Esophagus (tissue), 2 donors: Measurements from ENCODE around the gene EVA1C. TPM values are rescaled to one million over a fixed set of nuclear protein-coding genes. Genes with fewer than 3 reads are reported as not detected.
"Not testable (repeated sequence)": the region's sequence is repeated elsewhere in the genome, so short reads cannot be mapped to it uniquely, and the experiment has no call there.

ENCODE experiments used
- H3K27ac ChIP-seq, 2 donors: one replicate each; pipeline ENCODE4 v1.5.1; 2013; ENCODE audit warnings: low read depth in 2 of 2, mild to moderate bottlenecking in 2 of 2, inconsistent platforms in 1 of 2, low read length in 1 of 2, moderate library complexity in 1 of 2
- H3K27me3 ChIP-seq, 2 donors: one replicate each; pipeline ENCODE4 v1.6.1; 2013; ENCODE audit warnings: low read length in 2 of 2, control low read depth in 1 of 2, mild to moderate bottlenecking in 1 of 2; ENCODE audit not compliant: insufficient read depth in 2 of 2, control insufficient read depth in 1 of 2
- H3K36me3 ChIP-seq, 2 donors: one replicate each; pipeline ENCODE4 v1.6.1; 2013; ENCODE audit warnings: low read length in 1 of 2; ENCODE audit not compliant: control insufficient read depth in 2 of 2, insufficient read depth in 2 of 2
- H3K4me1 ChIP-seq, 2 donors: one replicate each; pipeline ENCODE4 v1.6.1; 2013; ENCODE audit warnings: low read length in 1 of 2; ENCODE audit not compliant: control insufficient read depth in 2 of 2, insufficient read depth in 2 of 2
- H3K4me3 ChIP-seq, 2 donors: one replicate each; pipeline ENCODE4 v1.5.1; 2013; ENCODE audit warnings: low read length in 2 of 2, mild to moderate bottlenecking in 2 of 2, low read depth in 1 of 2, moderate library complexity in 1 of 2
- H3K9me3 ChIP-seq, 2 donors: one replicate each; pipeline ENCODE4 v1.6.1; 2013; ENCODE audit warnings: mild to moderate bottlenecking in 2 of 2, low read depth in 1 of 2, low read length in 1 of 2, moderate library complexity in 1 of 2; ENCODE audit not compliant: control insufficient read depth in 2 of 2, insufficient read depth in 1 of 2
- WGBS, 2 donors: extraction: QIAGEN DNeasy Blood & Tissue Kit; methylation state at CpG; one replicate each; pipeline ENCODE4 v1.1.7; 2013; 5-methylcytosine and 5-hydroxymethylcytosine counted together
- polyA plus RNA-seq, 2 donors: library from polyadenylated mRNA; stranded (reverse); fragments of 200-250 nt; gene quantifications; one replicate each; pipeline ENCODE4 v1.2.3, GENCODE V29; 2013
- donor health status: healthy with polysubstance abuse.
- donor health status: Bipolar disorder and iron deficiency.

Gene EVA1C
- polyA plus RNA-seq = 10 to 100 TPM; 18.3 to 21.1 TPM

GRCh38 chr21:32412162-32413014 is at the start of gene EVA1C:
Gene EVA1C, plus strand, starts transcription at chr21:32412706. Its CDS starts 148 bp downstream, at chr21:32412854.
- 0 to 1% methylated on average over 62 to 104 of the region's 104 CpGs for WGBS, 2 donors
- H3K9me3 ChIP-seq = no peaks in the 10 kb centered on the region
- peak within 1 kb of the TSS; percentile 64 to 76 for H3K4me3 ChIP-seq
- no peaks in the 10 kb centered on the region for H3K27me3 ChIP-seq
- no peaks in the 10 kb centered on the region for H3K36me3 ChIP-seq
- peak within 1 kb of the TSS; percentile 98 to 99 for H3K27ac ChIP-seq
- peaks cover 0 to 2% of the 10 kb centered on the region in 2 donors for H3K4me1 ChIP-seq

- H3K27ac ChIP-seq = peak overlapping the region; percentile 36 to 78
- H3K4me1 ChIP-seq = peaks cover 2 to 8% of the 10 kb centered on the region in 2 donors
- peaks cover 19 to 46% of the 10 kb centered on the region in 2 donors for H3K36me3 ChIP-seq
- 34 to 39% methylated on average over 7 of the region's 7 CpGs for WGBS, 2 donors
- H3K27me3 ChIP-seq = no peaks in the 10 kb centered on the region
- no peak overlapping the region for H3K4me3 ChIP-seq
- no peaks in the 10 kb centered on the region for H3K9me3 ChIP-seq
Observed at GRCh38 chr21:32364387-32364786, 48.1 kb upstream of the EVA1C start.

GRCh38 chr21:32364796-32365195 is 47.7 kb upstream of the EVA1C start:
- Histone ChIP-seq H3K4me1 (peaks cover 2 to 7% of the 10 kb centered on the region in 2 donors), H3K4me3 (no peak overlapping the region), H3K27ac (peak overlapping the region; percentile 56 to 72), H3K36me3 (peaks cover 16 to 43% of the 10 kb centered on the region in 2 donors), H3K9me3 (no peaks in the 10 kb centered on the region), H3K27me3 (no peaks in the 10 kb centered on the region)
- 52 to 70% methylated on average over 4 of the region's 4 CpGs for WGBS, 2 donors

GRCh38 chr21:32366191-32366590 is 46.3 kb upstream of the EVA1C start:
- Histone ChIP-seq H3K9me3 (no peaks in the 10 kb centered on the region), H3K36me3 (peaks cover 8 to 42% of the 10 kb centered on the region in 2 donors), H3K4me3 (no peak overlapping the region), H3K4me1 (peaks cover 0 to 4% of the 10 kb centered on the region in 2 donors), H3K27me3 (no peaks in the 10 kb centered on the region), H3K27ac (no peak overlapping the region)
- 87 to 90% methylated on average over 4 of the region's 4 CpGs for WGBS, 2 donors

GRCh38 chr21:32367158-32367557 is 45.3 kb upstream of the EVA1C start:
- Histone ChIP-seq H3K9me3 (no peaks in the 10 kb centered on the region), H3K4me1 (peaks cover 0 to 4% of the 10 kb centered on the region in 2 donors), H3K4me3 (no peak overlapping the region), H3K27ac (no peak overlapping the region), H3K27me3 (no peaks in the 10 kb centered on the region), H3K36me3 (peaks cover 8 to 37% of the 10 kb centered on the region in 2 donors)
- 91 to 100% methylated on average over 1 of the region's 1 CpG for WGBS, 2 donors

- Histone ChIP-seq H3K9me3 (no peaks in the 10 kb centered on the region), H3K27ac (no peak overlapping the region), H3K4me1 (peaks cover 0 to 4% of the 10 kb centered on the region in 2 donors), H3K27me3 (no peaks in the 10 kb centered on the region), H3K4me3 (no peak overlapping the region), H3K36me3 (peaks cover 8 to 29% of the 10 kb centered on the region in 2 donors)
- WGBS, 2 donors = 81 to 82% methylated on average over 9 of the region's 9 CpGs
Observed at GRCh38 chr21:32368386-32368785, 44.1 kb upstream of the EVA1C start.

GRCh38 chr21:32368961-32369360 is 43.5 kb upstream of the EVA1C start:
- H3K9me3 ChIP-seq, H3K4me3 ChIP-seq, H3K4me1 ChIP-seq, H3K27ac ChIP-seq, H3K27me3 ChIP-seq: not testable (repeated sequence)
- H3K36me3 ChIP-seq = peaks cover 8 to 29% of the 10 kb centered on the region in 2 donors
- WGBS, 2 donors = 71 to 91% methylated on average over 1 of the region's 1 CpG

GRCh38 chr21:32370998-32371766 is 41.3 kb upstream of the EVA1C start:
- Histone ChIP-seq H3K4me1 (no peaks in the 10 kb centered on the region), H3K9me3 (no peaks in the 10 kb centered on the region), H3K36me3 (peaks cover 8 to 22% of the 10 kb centered on the region in 2 donors), H3K27ac (peak overlapping the region; percentile 27 to 63), H3K27me3 (no peaks in the 10 kb centered on the region), H3K4me3 (no peak overlapping the region)
- WGBS, 2 donors = 57 to 64% methylated on average over 6 of the region's 6 CpGs

- 31 to 39% methylated on average over 6 of the region's 6 CpGs for WGBS, 2 donors
- Histone ChIP-seq H3K4me3 (no peak overlapping the region), H3K27me3 (no peaks in the 10 kb centered on the region), H3K9me3 (no peaks in the 10 kb centered on the region), H3K36me3 (peaks cover under 1 to 16% of the 10 kb centered on the region in 2 donors), H3K4me1 (no peaks in the 10 kb centered on the region), H3K27ac (peak overlapping the region; percentile 81 to 83)
Observed at GRCh38 chr21:32371913-32372314, 40.6 kb upstream of the EVA1C start.
